HG03064 (cell line): Measurements from ENCODE around the gene UBXN4.
"Not testable (repeated sequence)": the region's sequence is repeated elsewhere in the genome, so short reads cannot be mapped to it uniquely, and the experiment has no call there.

Experiments used
- ATAC-seq: cut with Tn5 transposase; IDR thresholded peaks from one replicate; pipeline ENCODE4 v1.9.1; 2021; ENCODE audit warnings: low read depth; ENCODE audit not compliant: unreplicated experiment

The UBXN4 gene

DNA sequence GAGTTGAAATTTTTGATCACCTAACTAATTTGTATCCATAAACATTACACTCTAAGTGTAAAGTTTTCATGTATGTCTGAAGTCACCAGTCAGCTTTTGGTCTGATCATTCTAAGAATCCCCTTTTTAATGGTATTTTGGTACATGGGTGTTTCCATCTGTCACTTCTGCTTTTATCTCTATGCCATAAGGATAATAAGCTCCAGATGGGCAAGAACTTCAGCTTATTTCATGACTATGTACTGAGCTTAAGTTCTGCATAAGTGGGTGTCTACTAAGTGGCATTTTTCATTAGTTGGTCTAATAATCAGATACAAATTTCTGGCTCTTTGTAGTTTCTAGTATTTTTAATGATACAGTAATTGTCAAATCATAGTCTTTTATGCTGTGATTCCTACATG, 20.4 kb downstream of the UBXN4 start:
- ATAC-seq, result no peak

DNA sequence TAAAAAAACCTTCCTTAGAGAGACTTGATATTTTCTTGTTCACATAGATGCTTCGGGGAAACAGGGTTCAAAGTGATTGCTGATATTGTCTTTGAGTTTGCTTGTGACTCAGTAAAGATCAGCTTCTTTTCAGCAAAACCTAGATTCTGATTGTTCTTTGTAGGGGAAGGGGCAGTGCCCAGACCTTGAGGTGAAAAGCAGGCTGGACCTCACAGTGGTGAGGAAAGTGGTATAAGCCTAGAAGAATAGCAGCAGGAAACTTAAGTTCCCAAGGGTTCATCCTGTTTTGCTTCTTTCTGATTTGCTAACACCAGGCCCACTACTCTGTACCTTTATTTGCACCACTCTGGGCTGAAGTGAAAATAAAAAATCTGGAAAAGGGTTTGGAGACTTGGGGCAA, 20.9 kb downstream of the UBXN4 start:
- ATAC-seq, result no peak

DNA sequence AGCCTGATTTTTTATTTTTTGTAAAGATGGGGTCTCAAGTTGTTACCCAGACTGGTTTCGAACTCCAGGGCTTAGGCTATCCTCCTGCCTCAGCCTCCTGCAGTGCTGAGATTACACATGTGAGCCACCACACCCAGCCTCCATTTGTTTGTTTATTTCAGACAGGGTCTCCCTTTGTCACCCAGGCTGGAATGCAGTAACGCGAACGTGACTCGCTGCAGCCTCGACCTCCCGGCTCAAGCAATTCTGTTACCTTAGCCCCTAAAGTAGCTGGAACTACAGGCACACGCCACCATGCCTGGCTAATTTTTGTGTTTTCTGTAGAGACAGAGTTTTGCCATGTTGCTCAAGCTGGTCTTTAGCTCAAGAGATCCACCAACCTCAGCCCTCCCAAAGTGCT, 27.2 kb downstream of the UBXN4 start:
- no peak for ATAC-seq

DNA sequence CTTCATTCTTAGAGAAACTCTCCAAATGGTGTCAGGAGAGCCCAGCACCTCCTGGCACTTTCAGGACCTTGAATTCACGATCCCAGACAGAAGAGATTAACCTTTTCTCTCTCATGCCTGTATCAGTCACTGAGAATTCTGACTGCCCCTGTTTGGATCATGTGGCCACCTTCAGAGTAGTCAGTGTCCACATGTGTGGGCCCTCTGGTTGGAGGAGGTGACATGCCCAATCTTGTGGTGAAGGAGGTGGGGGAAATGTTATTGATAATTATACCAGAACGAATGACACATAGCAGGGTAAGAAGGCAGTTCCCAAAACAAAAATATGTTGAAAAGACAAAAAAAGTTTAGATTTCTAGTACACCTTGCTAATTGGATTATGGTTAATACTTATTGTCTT, 31.7 kb downstream of the UBXN4 start:
- no peak for ATAC-seq

DNA sequence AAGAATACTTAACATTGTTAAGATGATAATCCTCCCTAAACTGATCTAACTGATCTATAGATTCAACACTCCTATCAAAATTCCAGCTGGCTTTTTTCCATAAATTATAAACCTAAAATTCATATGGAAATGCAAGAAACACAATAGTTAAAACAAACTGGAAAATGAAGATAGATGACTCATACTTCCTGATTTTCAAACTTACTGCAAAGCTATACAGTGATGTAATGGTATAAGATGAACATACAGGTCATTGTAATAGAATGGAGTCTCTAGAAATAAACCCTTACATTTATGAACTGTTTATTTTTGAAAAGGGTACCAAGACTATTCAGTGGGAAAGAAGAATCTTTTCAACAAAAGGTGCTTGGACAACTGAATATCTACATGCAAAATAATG, 32.3 kb downstream of the UBXN4 start:
- ATAC-seq, result no peak

DNA sequence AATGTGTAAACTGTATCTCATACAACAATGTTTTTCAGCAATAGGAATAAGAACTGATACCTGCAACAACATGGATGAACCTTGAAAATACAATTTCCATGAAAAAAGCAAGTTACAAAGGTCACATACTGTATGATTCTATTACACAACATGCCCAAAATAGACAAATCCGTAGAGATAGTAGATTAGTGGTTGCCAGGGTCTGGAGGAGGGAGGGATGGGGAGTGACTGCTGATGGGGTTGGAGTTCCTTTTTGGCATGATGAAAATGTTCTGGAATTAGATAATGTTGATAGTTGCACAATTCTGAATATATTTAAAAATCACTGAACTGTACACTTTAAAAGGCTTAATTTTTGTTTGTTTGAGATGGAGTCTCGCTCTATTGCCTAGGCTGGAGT, 33.8 kb downstream of the UBXN4 start:
- ATAC-seq, result no peak

DNA sequence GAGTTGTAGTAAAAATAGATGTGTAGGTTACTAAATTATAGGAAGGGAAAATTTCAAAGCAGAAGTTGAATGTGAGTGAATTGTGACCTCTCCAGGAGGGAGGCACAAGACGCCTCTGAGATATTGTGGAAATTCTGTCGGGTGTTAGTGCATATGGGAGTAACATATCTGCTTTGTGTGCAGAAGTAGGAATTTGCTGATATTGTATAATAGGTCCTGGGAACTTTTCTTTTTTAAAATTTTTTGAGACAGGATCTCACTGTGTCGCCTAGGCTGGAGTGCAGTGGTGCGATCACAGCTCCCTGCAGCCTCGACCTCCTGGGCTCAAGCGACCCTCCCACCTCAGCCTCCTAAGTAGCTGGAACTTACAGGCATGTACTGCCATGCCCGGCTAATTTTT, 34.7 kb downstream of the UBXN4 start:
- no peak for ATAC-seq

DNA sequence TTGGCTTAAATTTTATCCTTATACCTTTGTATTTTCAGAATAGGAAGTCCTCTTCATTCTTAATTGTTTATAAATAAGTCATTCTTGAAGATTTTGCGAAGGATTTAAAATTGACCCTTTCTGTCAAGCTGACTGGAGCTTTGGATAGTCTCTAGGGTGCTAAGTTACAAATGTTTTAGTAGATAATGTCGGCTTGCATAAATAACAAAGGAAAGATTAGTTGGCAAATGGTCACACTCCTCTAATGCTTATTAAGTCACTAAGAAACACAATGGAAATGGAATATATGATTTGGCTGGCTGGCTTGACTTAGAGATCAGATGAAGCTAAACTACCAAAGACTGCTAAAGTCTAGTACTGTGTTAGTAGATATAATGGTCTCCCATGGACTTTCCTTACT, 40.6 kb downstream of the UBXN4 start:
- ATAC-seq, result no peak

DNA sequence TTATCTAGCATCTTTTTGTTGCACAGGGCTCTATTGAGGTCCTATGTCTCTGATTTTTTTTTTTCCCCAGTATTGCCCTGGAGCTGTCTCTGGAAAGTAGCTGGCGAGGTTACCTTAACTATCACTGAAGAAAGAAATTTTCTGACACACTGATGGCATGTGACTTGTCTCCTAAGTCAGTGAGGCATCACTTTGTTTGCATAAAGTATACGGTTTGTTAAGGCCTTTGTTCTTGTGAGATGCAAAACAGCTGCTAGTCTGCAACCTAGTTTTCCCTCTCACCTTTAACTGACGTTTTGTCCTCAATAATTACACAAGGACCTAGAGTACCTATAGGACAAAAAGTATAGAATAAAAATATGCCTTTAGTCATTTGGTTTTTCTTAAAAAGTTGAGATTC, 41.8 kb downstream of the UBXN4 start:
- no peak for ATAC-seq

DNA sequence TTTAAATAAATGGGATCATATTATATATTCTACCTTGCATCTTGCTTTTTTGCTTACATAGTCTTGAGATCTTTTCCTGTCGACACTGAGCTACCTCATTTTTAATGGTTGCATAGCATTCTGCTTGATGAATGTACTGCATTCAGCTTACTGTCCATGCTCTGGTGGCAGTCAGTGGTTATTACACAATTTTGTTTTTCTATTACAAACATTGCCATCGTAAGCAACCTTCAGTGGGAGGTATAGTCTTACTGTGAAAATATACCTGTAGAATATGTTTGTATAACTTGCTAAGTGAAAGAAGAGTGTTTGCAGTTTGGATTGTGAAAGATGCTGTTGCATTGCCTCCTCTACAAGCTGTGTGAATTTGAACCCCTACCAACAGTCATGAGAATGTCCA, 43.4 kb downstream of the UBXN4 start:
- no peak for ATAC-seq

DNA sequence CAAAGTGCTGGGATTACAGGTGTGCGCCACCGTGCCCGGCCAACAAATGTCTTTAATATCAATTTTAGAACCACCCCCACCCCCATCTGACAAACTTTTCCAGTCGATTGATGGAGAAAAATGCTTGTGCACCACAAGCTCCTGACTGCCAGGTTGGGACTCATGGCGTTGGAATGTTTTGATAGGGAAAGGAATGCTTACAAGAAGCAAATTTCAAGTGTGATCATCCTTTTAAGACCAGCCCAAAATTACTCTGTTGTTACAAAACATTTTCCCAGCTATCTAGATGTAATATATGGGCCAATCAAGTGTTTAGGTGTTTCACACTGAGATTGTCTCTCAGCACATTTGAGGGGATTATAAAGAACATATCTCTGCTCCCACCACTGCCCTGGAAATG, 45.2 kb downstream of the UBXN4 start:
- ATAC-seq, result no peak

DNA sequence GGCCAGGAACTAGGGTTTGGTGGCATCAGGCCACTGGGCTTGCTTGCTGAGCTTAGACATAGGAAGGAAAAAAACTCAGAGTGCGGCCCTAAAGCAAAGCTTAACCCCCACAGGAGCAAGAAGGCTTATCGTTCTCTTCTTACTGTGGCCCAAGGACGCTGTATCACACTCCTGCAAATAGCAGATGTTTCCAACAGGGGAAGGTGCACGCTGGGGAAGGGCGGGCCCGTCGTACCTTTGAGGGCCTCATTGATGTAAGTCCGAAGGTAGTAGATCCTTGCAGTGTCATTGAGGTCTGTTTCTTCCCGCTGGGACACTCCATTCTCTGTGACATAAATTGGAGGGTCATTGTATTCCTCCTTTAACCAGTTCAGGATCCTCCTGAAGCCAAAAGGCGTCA, 48.8 kb downstream of the UBXN4 start:
- ATAC-seq, result no peak

DNA sequence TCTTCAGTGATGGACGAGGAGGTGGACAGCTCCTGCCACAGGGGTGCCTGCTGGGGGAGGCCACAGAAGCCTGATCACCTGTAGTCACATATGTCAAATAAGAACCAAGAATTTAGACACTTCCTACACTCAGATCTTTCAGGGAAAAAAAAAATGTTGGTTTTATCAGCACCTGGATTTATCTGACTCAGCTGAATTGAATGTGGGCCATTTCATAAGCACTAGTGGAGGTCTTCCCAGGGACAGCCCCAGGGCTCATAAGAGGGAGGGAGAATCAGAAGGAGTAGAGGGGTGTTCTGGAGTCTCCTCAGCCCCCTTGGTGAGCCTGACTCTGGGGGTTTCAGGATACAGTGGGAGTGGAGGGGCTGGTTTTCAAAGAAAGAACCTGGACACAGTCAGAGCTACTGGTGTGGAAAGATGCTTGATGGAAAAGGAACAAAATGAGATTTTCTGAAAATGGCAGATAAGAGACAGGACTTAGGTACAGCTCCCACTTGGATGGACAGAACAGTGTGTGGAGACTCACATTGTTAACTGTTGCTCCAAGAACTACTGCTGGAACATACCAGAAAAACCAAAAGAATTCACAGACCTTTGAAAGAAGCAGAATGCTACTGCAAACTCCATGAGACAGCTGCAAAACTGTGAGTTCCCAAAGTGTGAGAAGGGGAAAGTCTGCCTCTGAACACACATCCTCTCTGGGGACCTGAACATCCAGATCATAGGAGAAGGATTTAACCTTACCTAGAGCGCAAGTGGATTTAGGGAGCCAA, 49.9 kb downstream of the UBXN4 start:
- ATAC-seq, result no peak

DNA sequence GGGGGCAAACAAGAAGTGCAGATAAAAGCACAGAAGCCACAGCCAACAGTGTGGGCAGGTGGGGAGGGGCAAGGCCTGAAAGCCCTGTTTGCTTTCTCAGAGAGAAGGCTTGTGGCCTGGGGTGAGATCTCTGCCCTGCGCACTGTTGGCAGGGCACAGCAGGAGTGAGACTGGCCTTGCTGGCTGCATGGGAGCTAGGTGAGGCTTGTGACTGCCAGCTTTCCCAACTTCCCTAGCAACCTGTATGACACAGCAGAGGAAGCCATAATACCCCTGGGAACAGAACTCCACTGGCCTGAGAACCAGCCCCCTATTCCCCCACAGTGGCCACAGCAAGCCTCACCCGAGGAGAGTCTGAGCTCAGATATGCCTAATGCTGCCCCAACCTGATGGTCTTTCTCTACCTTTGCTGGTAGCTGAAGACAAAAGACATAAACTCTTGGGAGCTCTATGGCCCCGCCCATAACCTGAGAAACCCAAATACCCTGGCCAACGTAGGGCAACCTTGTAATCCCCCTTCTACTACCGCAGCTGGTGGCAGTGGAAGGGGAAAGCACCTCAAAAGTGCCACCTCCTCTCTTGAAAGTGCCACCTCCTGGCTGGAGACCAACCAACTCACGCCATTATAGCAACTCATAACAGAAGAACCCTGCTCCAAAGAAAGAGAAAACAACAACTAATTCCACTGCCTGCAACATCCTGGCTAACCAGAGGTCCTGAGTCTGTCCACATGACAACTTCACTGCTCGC, 50.9 kb downstream of the UBXN4 start:
- no peak for ATAC-seq

DNA sequence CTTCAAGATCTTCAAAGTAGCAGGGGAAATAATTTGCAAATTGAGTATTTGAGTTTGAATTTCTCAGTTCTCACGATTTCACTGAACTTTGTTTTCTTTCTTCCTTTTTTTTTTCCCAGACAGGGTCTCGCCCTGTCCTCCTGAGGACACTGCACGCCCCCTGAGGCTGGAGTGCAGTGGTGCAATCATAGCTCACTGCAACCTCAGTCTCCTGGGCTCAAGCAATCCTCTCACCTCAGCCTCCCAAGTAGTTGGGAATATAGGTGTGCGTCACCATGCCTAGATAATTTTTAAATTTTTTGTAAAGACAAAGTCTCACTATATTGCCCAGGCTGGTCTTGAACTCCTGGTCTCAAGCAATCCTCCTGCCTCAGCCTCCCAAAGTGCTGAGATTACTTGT, 54.0 kb downstream of the UBXN4 start:
- not testable (repeated sequence) for ATAC-seq

DNA sequence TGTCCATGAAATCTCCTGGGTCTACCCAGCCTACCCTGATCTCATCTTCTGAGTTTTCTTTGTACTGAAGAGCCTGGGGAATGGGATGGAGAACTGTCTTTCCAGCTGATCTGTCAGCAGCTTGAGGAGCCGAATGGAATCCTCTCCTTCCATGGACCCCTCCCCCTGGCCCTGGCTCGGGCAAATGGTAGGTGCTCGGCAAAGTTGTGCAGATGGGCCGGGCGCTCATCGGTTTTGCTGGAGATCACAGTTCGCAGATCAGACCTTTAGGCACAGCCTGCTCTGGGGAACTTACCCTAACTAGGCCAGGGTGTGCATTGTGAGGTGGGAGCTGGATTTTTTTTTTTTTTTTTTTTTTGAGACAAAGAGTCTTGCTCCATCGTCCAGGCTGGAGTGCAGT, 55.0 kb downstream of the UBXN4 start:
- ATAC-seq, result no peak

DNA sequence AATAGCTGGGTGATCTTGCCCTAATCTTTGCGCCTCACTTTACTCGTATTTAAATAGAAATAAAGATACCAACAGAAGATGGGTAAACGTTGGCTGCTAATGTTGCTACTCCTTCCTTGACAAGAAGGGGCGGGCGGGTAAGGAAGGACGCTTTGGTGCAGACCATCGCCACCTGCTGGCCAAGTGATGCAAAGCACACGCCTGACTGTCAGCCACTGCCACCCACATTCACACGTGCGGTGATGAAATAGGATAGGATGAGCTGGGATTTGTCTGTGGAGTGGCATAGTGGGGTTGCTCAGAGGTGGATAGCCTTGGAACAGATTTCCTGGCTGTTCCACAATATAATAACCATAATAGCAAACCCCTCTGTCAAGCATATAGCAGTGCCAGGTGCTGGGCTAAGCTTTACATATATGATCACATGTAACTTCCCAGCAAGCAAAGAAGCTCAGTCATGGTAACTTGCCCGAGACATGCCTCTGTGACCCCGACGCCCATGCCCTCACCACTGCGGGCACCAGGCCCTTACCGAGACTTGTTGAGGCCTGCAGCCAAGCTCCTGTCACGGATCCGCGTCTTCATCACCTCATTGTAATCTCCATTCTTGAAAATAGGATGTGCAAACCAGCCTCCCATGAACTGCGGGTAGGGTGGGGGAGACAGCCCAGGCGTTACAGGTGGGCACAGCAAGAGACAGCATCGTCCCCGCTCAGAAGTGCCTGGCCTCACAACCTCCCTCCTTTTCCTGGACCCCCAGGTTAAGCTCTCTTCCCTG, 56.0 kb downstream of the UBXN4 start:
- no peak for ATAC-seq

DNA sequence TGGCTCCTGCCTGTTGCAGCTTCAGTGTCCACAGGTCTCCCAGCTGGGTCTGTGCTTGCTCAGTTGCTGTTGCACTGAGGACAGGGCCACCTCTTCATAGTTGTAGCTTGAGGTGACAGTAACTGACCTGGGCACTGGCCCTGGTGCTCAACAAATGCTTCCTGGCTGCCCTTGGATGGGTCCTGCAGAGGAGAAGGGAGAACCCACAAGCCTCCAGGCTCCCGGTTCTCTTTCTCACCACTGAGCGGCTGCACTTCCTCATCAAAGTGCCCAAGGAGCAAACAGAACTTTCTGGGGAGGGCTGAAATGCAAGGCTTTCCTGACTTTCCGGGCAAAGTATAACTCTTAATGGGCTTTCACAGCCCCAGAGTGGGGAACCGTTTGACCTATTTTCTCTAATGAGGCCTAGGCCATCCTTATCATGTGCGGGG, 56.6 kb downstream of the UBXN4 start:
- ATAC-seq, result no peak

DNA sequence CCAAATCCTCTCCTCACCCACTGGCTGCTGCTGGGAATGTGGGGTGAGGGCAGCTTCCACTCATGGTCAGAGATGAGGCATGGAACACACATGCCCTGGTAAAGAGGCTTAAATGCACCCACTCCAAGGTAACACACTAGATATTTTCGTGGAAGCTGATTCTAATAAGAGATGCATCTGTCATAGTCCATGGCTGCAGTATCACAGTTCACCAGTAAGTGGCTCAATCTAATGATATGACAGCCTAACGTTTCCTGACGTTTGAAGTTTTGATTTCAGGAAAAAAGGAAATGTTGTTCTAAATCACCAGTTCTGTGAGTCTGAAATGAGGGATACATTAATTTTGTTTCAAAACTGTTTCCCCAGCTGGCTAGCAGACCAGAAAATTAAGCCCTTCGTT, 57.1 kb downstream of the UBXN4 start:
- ATAC-seq, result no peak

DNA sequence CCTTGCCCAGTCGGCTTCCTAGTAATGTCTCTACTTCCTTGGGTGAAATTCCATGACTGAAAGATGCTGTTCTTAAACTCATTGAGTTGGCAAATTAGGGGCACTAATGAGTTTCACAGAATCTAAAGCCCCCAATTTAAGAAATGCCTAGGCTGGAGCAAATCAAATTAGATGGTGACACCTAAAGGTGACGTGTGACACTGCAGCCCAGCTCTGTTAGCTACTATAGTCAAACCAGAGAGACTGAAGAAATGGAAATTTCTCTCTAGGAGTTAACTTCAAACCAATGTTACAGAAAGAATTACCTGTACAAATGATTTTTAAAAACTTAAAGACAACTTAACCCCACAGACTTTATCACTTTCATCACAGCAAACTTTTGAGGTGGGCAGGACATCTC, 58.1 kb downstream of the UBXN4 start:
- no peak for ATAC-seq
